Activated naive CD4-positive, alpha-beta T cell (primary cell): Measurements from ENCODE around the gene MAML2.

Experiments used
- DNase-seq, 4 experiments: peaks; one replicate each; lab custom pipeline; 2025; lab: John Stamatoyannopoulos, UW

The MAML2 gene

DNA sequence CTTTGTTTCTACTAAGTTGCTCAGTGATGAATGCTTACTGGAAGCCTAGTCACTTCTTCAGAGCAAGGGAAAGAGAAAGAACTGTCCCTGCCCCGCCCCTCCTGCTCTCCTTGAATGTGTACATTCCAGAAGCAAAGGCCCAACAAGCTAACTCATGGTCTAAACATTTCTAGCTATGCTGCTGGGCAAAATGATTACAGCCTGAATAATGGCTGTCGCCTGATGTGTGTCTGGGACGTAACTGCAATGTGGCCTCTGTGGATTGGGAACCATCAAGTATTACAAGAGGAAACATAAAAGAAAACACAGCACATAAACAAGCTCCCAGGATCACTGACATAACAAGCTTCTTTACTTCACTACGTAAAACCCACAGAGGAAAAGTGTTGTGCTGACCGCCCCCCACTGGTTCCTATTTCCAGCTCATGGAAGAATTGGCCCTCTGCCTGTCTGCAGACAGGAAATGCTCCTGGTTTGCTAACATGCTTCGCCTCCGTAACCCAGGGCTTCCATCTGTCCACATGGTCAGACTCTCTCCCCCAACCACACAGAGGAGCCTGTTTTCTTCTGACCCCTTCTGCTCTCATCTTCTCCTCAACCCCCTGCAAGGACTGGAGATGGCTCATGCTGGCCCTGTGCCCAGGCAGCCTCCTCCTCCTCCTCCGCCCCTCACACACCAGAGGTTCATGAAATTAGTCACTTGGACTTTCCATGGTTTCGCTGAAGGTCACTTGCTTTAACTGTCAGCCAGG lies 187.2 kb downstream of the MAML2 start:
- DNase-seq, result no peak

DNA sequence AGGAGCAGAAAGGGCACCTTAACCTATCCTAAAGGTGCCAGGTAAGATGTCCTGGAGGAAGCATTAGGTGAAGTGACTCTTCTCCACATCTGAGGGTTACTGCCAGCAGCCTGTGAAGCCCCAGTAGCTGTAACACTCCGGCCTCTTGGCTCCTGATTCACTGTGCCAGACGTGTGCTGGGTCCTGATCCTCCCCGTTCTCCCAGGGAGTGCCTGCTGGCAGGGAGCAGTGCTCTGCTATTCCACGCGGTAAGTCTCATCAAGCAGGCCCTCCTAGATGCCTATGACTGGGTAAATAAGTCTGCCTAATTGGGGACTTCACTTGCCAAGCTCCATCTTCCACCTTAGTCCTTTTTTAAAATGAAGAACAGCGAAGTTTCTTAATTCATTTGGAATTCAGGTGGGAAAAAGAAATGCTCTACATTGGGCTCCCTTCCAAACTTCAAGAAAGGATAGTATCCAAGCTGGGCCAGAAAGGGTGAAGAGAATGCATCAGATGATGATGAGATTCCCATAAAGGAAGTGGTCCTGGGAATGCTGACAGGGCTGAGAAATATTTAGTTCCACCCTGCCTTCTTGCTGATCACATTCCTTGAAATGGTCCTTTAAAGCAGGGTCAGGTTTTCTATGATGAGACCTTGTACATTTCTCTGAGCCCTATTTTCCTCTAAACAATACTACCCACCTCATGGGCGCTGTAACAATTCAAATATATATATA lies 188.0 kb downstream of the MAML2 start:
- no peak for DNase-seq

DNA sequence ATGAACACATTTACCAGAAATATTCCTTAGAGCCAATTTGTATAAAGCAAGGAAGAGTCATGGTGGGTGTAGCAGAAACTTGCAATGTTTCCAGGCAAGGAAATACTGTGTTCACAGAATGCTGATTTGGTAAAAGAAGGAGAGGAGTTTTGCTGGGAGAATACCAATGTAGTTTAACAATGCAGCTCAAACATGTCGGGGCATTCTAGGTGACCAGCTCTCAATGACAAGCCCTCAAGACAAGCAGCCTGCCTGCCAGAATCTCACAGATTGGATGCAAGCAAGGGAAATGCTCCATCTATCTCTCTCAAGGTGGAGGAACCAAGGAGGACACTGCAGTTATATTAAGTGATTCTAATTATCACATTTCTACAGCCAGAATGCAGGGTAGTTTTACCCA lies 190.4 kb downstream of the MAML2 start:
- DNase-seq, result no peak

DNA sequence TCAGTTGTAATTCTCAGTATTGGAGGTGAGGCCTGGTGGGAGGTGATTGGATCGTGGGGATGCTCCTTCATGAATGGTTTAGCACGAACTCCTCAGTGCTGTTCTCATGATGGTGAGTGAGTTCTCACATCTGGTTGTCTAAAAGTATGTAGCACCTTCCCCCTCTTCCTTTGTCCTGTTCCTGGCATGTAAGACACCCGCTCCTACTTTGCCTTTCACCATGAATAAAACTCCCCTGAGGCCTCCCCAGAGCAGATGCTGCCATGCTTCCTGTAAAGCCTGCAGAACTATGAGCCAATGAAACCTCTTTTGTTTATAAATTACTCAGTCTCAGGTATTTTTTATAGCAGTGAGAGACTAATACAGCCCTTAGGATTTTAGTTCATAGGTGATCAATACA lies 191.5 kb downstream of the MAML2 start:
- DNase-seq, result no peak

DNA sequence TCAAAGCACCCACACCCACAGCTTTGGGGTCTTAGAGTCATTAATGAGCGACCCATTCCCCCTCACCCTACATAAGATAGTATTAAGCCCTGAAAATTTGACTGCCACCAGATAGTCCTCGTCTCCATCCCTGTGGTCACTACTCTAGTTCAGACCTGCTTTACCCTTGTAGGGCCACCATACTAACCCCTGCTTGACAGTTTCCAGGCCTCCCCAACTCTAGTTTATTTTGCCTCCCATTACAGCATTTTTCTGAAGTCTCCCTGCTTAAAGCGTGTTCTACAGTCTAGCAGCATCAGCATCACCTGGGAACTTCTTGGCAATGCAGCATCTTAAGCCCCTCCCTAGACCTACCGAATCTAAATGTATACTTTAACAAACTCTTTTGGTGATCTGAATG lies 192.4 kb downstream of the MAML2 start:
- no peak for DNase-seq

DNA sequence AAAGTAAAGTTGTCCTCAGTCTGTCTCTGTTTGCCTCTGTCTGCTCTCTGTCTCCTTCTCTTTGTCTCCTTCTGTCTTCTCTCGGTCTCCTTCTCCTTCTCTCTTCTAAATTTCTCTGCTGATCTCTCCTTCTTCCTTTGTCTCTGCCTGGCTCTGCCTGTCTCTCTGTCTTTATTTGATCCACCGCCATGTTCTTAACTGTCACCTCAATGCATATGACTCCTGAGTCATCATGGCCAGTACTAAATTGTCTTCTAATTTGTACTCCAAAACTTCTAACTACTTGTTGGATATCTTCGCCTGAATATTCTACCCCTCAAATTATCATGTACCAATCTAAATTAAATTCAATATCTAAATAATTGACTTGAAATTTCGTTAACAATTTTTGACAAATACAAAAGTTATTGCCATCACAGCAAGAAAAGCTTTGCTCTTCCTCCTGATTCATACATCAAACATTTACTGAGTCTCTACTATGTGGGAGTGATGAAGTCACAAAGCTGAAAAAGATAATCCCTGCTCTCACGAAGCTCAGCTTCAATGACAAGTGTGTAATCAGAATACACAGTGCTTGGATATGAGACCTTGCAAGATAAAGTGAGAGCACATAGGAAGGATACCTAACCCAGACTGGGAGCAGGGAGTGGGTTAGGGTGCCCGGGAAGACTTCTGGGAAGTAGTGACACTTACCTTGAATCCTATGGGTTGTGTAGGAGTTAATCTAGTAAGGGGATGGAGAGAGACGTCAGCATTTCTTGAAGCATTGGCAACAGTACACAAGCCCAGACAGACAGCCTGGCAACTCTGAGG lies 193.0 kb downstream of the MAML2 start:
- DNase-seq, result no peak

DNA sequence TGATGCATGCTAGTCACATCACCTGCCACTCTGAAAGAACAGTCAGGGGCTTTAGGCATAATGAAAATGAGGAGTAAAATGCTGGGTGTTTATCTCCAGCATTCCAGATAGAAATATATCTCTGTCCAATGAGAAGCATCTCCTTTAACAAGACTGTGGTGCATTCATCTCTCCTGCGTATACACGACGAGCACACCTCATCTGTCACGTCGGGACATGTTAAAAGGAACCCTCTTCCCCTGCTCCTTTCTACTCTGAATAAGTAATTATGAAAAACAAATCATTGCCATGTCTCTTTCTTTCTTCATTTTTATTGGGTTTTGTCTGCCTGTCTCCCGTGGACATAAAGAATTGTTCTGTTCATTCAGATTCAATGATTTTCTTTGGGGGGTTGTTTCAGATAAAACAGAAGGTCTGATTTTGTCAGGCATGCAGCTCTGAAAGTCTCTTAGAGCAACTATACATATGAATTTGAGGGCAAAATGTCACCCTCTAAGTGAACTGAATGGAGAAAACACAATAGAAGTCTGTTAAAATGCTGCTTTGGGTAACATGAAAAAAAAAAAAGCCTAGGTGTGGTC lies 195.0 kb downstream of the MAML2 start:
- no peak for DNase-seq

DNA sequence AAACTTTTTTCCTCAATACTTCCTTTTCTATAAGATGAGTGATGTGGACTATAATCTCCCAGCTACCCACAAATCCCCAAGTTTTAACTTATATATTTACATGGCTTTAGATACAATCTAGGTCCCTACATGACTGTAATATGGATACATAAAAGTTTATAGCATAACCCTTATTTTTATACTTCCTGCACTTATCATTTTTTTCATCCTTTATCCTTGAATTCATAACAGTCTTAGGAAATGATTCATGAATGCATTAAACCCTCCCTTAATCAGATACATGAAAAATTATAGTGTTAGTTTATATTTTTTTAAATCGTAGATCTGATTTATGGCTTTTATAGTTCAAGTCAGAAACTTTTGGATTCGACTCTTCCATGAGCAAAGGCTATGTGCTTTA lies 195.8 kb downstream of the MAML2 start:
- no peak for DNase-seq

DNA sequence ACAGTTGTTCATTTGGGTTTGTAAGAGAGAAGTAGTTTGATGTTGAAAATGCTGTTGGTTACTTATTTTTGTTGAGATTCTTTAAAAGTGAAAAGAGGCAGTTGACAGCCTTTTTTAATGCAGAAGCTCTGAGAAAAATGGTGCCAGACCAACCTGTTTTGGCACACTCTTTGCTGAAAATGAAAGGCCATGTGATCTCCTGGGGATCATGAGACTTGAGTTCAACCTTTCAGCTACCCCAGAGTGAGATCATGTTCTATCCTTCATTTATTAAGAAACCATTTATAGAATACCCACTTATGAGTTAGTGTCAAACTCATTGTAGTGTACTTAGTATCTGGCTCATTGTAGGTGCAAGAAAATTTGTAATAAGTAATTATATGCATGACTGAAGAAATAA lies 196.2 kb downstream of the MAML2 start:
- no peak for DNase-seq

DNA sequence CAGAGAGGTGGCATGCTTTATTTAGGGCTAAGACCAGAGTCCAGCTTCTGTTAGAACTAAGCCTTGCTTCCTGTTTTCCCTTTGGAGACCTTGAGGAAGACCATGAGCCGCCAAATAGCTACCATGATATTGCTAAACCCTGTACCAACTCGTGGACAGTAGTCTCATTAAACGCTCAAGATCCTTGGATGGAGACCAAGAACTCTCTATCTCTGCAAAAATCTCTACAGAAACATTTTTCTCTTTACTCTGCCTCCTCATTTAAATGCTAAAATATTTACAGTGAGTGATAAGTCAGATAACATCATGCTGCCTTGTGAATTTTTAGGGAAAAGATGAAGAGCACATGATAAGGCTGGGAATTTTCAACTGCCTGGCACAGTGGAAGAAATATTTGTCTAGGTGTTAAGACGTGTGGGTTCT lies 197.8 kb downstream of the MAML2 start:
- DNase-seq, result no peak

DNA sequence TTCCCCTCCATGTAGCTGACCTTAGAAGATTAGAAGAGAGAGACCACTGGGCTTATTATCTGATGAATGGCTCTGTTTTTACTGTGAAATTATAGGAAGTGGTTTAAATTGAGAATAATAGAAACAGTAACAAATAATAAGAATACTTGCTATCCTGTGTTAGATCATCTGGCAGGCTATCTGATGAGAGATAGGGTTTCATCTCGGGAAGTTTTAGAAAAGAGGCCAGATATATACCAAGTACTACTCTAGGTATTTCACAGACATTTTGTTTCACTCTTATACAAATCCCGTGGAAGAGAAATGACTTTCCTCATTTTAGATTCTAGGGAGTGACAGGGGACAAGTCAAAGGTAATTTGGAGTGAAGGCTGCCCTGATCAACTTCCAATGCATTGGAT lies 198.4 kb downstream of the MAML2 start:
- no peak for DNase-seq

DNA sequence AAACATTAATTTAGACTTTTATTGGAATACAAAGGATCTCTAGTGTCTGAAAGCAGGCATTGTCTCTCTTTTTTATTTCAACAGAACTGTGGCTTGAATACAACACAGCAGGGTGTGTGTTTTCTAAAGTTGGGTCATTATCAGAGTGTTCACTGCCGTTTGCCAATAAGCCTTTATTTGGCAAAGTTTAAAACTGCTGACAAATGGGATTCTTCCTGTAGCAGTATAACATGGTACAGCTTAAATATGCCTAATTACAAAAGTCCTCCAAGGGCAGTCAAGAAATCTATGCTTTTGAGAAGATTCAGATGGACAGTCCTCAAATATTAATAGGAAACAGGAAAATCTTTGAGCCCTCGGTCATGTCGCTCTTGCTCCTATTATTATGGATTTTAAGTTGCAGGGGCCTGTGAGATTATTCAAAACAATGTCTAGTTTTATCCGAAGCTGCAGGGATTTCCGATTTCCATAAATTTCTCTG lies 199.9 kb downstream of the MAML2 start:
- no peak for DNase-seq

DNA sequence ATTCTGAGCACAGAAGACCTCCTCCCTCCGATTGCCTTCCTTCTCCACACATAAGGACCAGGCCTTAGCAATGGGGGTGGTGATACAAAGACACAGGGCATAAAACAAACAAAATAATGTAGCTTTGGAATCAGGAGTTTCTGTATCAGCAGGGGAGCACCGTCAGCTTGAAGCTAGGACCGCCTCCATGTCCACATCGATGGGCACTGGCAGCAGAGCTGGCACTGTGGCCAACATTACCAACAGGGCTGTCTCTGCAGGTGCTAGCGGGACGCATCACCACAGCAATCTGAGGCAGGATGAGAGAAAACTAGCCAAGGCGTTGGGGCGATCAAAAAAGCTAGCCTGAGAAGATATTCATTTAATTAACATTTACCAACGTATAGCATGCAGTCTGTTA lies 201.4 kb downstream of the MAML2 start:
- DNase-seq, result no peak

DNA sequence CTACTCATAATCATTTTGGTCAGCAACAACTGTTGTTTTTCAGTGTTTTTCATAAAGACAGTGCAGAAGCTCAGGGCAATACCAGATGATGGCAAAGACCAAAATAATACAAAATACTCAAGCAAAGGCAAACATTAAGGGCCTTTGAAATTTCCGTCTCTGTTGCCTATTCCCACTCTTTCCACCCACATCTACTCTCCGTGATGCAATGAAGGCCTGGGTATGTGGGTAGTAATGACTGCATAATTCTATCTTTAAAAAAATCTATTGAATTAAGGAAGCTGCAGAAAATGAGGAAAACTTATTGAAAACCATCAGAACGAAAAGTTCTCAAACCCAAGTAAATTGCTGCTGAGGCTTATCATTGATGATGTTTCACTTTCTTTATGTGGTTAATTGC lies 203.3 kb downstream of the MAML2 start:
- no peak for DNase-seq

DNA sequence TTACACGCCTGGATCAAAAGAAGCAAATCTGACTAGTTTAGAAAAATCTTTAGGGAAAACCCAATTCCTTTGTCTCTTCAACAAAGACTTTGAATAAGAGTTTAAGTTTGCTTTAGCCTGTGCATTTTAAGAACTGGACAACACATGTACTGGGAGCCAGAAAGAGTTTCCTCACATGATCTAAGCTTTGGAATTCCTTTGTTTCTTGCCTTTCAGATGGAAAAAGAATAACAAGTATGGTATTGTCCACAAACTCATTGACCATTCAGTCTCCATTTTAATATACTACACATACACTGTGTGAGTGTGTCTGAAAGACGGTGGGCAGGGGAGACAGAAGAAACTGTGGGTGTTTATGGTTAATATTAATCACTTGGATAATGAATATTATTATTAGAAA lies 205.6 kb downstream of the MAML2 start:
- DNase-seq, result no peak

DNA sequence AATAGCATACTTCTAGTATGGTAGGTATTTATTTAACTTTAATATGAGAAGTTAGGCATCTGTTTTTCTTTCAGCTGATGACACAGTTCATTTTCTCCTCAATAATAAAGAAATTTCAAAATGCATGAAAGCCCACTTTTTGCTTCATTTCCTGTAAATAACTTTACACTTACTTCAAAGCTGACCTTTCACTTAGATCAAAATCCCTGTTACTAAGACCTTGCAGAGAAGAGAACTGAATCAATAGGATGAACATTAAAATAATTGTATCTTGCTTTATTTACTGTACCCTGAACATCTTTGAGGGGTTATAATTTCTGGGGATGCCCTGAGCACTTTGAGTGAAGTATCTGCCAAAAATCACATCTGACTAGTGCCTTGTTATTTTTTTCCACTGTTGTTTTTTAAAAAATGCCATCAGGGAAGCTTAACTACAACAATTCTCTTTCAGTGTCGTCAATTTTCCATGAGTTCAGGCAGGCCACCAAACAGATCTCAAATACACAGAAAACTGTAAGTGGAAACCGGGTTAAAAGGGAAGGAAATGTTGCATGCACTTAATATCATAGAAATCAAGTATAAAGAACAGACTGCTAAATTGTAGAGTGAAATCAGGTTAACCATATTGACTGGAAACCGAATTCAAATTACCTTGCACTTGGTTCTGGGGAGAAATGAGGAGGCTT lies 206.2 kb downstream of the MAML2 start:
- DNase-seq, result no peak

DNA sequence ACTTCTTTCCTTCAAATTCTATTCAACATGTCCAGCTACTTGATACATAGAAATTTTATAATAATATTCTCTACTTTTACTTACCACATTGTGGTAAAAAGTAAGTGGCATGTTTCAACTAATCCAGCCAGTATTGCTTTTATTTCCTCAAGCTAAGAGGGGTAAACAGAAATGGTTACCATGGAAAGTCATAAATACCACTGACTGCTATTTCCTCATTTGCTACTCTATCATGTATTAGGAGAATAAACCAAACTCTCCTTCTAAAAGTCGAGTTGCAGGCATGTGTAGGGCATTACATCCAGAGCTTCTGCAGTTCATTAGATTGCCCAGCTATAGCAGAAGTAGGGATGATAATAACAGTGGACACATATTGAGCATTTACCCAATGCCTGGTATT lies 208.4 kb downstream of the MAML2 start:
- no peak for DNase-seq

DNA sequence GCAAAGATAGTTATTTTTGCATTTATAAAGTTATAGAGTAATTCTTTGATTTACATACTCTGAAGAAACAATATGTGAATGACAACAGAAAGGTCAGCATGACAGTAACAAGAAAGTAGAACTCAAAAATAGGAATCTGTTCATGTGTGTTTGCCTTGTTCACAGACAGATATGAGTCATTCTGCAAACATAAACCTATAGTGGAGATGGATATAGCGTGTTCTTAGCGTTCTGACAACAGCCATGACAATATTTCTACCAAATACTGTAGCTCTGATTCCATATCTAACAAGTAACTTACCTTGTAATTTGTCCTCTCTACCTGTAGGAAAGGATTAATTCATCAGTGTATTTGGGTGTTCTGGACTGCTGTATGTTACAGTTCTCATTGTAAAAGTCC lies 210.6 kb downstream of the MAML2 start:
- DNase-seq, result no peak

DNA sequence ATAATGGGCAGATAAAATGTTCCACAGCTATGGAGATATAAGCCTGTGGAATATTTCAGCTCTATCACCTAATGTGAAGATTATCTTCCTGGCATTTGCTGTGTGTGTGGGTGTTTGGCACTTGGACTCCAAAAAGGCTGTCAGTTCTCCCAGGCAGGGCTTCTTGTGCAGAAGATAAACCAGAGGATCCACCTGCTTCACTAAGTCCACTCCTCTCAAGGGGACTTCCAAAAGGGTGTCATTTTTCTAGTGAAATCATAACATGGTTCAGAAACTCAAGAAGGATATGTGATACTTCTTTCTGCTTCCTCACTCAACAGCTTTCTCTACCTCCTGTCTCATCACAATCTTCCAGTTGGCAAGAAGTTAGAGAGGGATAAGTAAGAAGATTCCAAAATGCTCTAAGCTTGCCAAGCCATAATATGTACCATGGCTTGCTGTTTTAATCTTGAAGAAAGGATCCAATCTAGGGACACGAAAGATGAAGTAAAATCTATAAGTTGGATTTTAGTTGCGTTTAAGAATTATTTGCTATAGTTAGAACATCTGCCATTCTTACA lies 212.9 kb downstream of the MAML2 start:
- no peak for DNase-seq

DNA sequence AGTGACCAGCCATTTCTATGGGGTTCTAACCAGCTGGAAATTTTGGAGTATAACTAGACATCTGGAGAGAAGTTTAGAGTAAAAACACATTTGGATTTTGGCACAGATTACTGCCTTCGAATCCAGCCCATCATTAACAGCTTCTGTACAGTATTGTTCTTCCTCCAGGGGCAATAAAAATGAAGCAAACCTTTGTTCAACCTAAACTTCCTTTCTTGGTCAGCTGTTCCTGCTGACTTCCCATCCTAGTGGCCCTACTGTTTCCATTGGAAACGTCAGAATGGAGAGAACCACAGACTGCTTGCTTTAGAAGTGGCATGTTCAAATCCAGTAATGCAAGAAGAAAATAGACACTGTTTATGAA lies 215.4 kb downstream of the MAML2 start:
- DNase-seq, result no peak

DNA sequence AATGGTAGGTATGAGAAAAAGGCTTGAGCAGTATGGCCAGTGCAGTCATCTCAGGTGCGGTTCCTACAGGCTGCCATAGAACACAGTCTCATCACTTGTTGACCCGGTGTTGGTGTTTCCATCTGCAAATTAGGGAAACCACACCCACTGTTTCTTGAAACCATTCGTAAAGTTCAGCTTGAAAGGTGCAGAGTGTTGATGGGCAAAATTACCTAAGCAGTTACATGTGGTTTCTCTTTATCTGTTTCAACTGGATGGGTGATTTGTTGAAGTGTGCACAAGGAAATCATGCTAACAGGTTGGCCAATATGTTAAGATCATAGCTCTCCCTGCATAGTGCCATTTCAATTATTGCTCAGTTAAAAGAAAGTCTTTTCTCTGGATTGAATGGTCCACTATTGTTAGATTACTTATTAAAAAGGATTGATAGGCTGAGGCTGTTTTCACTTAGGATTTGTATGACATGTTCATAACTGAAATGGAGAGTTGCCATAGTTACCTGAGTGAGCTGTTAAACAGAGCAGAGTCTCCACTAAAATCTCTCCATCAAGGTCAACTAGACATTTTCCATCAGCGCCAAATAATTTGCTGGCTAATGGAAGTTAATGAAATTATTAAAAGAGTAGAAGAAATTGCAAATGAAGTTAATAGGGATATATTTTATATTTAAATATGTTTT lies 215.9 kb downstream of the MAML2 start:
- no peak for DNase-seq
